OCI-LY1 (cell line): ENCODE results near the gene FAM219B.

Experiments used
- H2AFZ ChIP-seq: fragments of 200-600 bp; sonication (generic), shearing (Covaris generic); 2 replicates; pipeline ENCODE4 v1.6.0; 2014; ENCODE audit warnings: antibody characterized with exemption, mild to moderate bottlenecking, low read length
- H3F3A ChIP-seq: fragments of 200-600 bp; sonication (generic), shearing (Covaris generic); 2 replicates; pipeline ENCODE4 v1.6.0; 2014; ENCODE audit warnings: mild to moderate bottlenecking, antibody characterized with exemption, low read length, moderate library complexity; ENCODE audit not compliant: insufficient read depth
- H3K27ac ChIP-seq: fragments of 200-600 bp; sonication (generic); 2 replicates; pipeline ENCODE4 v1.5.1; 2014; ENCODE audit warnings: low read length, mixed run types, mild to moderate bottlenecking, low read depth; ENCODE audit not compliant: poor library complexity, severe bottlenecking
- H3K27me3 ChIP-seq: fragments of 200-600 bp; sonication (generic); 2 replicates; pipeline ENCODE4 v1.6.0; 2014; ENCODE audit warnings: antibody characterized with exemption, mild to moderate bottlenecking, low read length, moderate library complexity; ENCODE audit not compliant: insufficient read depth
- H3K36me3 ChIP-seq: fragments of 200-600 bp; sonication (generic); 2 replicates; pipeline ENCODE4 v1.6.1; 2014; ENCODE audit warnings: mild to moderate bottlenecking, antibody characterized with exemption, low read length, moderate library complexity, mixed read lengths; ENCODE audit not compliant: insufficient read depth
- H3K4me1 ChIP-seq: fragments of 200-600 bp; sonication (generic); 2 replicates; pipeline ENCODE4 v1.5.1; 2014; ENCODE audit warnings: mild to moderate bottlenecking, low read length, moderate library complexity; ENCODE audit not compliant: insufficient read depth, severe bottlenecking
- H3K4me2 ChIP-seq: fragments of 200-600 bp; sonication (generic), shearing (Covaris generic); 2 replicates; pipeline ENCODE4 v1.6.1; 2014; ENCODE audit warnings: low read length
- H3K4me3 ChIP-seq: fragments of 200-600 bp; sonication (generic); 2 replicates; pipeline ENCODE4 v1.5.1; 2014; ENCODE audit warnings: low read length, low read depth, mild to moderate bottlenecking, mixed read lengths; ENCODE audit not compliant: poor library complexity, severe bottlenecking
- H3K79me2 ChIP-seq: fragments of 200-600 bp; shearing (Covaris generic); 2 replicates; pipeline ENCODE4 v1.6.1; 2016; ENCODE audit warnings: mixed run types, low read length, mixed read lengths; ENCODE audit not compliant: insufficient read depth
- H3K9ac ChIP-seq: fragments of 200-600 bp; sonication (generic), shearing (Covaris generic); 2 replicates; pipeline ENCODE4 v1.6.1; 2014; ENCODE audit warnings: mild to moderate bottlenecking, low read length, mixed read lengths
- H3K9me2 ChIP-seq: fragments of 200-600 bp; sonication (generic), shearing (Covaris generic); 2 replicates; pipeline ENCODE4 v1.6.1; 2014; ENCODE audit warnings: low read depth, mild to moderate bottlenecking, low read length, mixed read lengths
- H3K9me3 ChIP-seq: fragments of 200-600 bp; shearing (Covaris generic); 2 replicates; pipeline ENCODE4 v1.6.1; 2014; ENCODE audit warnings: low read length, mixed read lengths
- H4K20me1 ChIP-seq: fragments of 200-600 bp; sonication (generic), shearing (Covaris generic); 2 replicates; pipeline ENCODE4 v1.6.0; 2016; ENCODE audit warnings: mild to moderate bottlenecking, low read length; ENCODE audit not compliant: insufficient read depth
- CTCF ChIP-seq: fragments of 200-600 bp; sonication (generic), shearing (Covaris generic); IDR thresholded peaks from 2 replicates; pipeline ENCODE4 v1.5.1; 2017; ENCODE audit warnings: mild to moderate bottlenecking, antibody characterized with exemption, low read length, moderate library complexity, mixed read lengths
- EZH2 ChIP-seq: fragments of 200-600 bp; sonication (generic), shearing (Covaris generic); IDR thresholded peaks from 2 replicates; pipeline ENCODE4 v1.8.0; 2017; ENCODE audit warnings: borderline replicate concordance, mixed run types, mild to moderate bottlenecking, antibody characterized with exemption, low read length, moderate library complexity, mixed read lengths

FAM219B gene

GRCh38 chr15:74868059-74868458 is 38.6 kb downstream of the FAM219B start:
- no peaks in the 10 kb centered on the region for H4K20me1 ChIP-seq
- no peak overlapping the region for H3K4me3 ChIP-seq
- no peak overlapping the region for H3K9ac ChIP-seq
- peaks cover 36% of the 10 kb centered on the region for H3K36me3 ChIP-seq
- H3K27ac ChIP-seq: no peak overlapping the region
- no peaks in the 10 kb centered on the region for H3K9me2 ChIP-seq
- H3K4me1 ChIP-seq: peaks cover 33% of the 10 kb centered on the region
- H3F3A ChIP-seq: no peaks in the 10 kb centered on the region
- H3K27me3 ChIP-seq: no peaks in the 10 kb centered on the region
- TF ChIP-seq CTCF: no peak
- TF ChIP-seq EZH2: no peak
- H2AFZ ChIP-seq: no peak overlapping the region
- no peak overlapping the region for H3K4me2 ChIP-seq
- peaks cover 9% of the 10 kb centered on the region for H3K9me3 ChIP-seq
- peaks cover 40% of the 10 kb centered on the region for H3K79me2 ChIP-seq

- H3K4me3 ChIP-seq: no peak overlapping the region
- no peak for TF ChIP-seq CTCF
- no peak for TF ChIP-seq EZH2
- peaks cover 9% of the 10 kb centered on the region for H3K9me3 ChIP-seq
- H3K9ac ChIP-seq: no peak overlapping the region
- no peaks in the 10 kb centered on the region for H3F3A ChIP-seq
- peaks cover 36% of the 10 kb centered on the region for H3K36me3 ChIP-seq
- H3K27ac ChIP-seq: no peak overlapping the region
- H4K20me1 ChIP-seq: no peaks in the 10 kb centered on the region
- H3K27me3 ChIP-seq: no peaks in the 10 kb centered on the region
- H3K4me2 ChIP-seq: no peak overlapping the region
- H2AFZ ChIP-seq: no peak overlapping the region
- H3K9me2 ChIP-seq: no peaks in the 10 kb centered on the region
- peaks cover 32% of the 10 kb centered on the region for H3K4me1 ChIP-seq
- H3K79me2 ChIP-seq: peaks cover 37% of the 10 kb centered on the region
Measured at GRCh38 chr15:74867466-74868038, 39.1 kb downstream of the FAM219B start.

GRCh38 chr15:74866090-74866489 is 40.6 kb downstream of the FAM219B start:
- Histone ChIP-seq H3K9me3 (peaks cover 9% of the 10 kb centered on the region), H4K20me1 (no peaks in the 10 kb centered on the region), H3K9ac (no peak overlapping the region), H3K4me1 (peaks cover 19% of the 10 kb centered on the region), H3K79me2 (peaks cover 33% of the 10 kb centered on the region), H2AFZ (no peak overlapping the region), H3K4me2 (no peak overlapping the region), H3K9me2 (no peaks in the 10 kb centered on the region), H3K27me3 (no peaks in the 10 kb centered on the region), H3K36me3 (peaks cover 36% of the 10 kb centered on the region), H3K27ac (no peak overlapping the region), H3K4me3 (no peak overlapping the region), H3F3A (no peaks in the 10 kb centered on the region)
- TF ChIP-seq EZH2 (no peak), CTCF (no peak)
